Body of pancreas (tissue), 4 donors: ENCODE results near the gene FUBP1. TPM values are rescaled to one million over a fixed set of nuclear protein-coding genes. Genes with fewer than 3 reads are reported as not detected.
A peak's percentile ranks its signal among the peaks of the same experiment; 100 is the strongest.

ENCODE experiments used
- ATAC-seq: fragments of 150-250 bp; one replicate; pipeline ENCODE4 v1.9.1; 2016
- DNase-seq, 4 donors: peaks; one replicate each; pipeline ENCODE4 v3.0.0-alpha.2; 2019
- H3K27ac ChIP-seq, 4 donors: fragments of 200-600 bp; sonication (generic); 1 replicate in 3 of 4; 2 replicates in 1 of 4; pipeline versions ENCODE4 v1.5.1 to v1.6.1; 2016 to 2019; ENCODE audit warnings: mild to moderate bottlenecking in 1 of 4, mixed read lengths in 1 of 4, moderate library complexity in 1 of 4
- H3K27me3 ChIP-seq, 2 donors: fragments of 200-600 bp; sonication (generic); one replicate each; pipeline ENCODE4 v1.6.0; 2016; ENCODE audit warnings: mild to moderate bottlenecking in 1 of 2
- H3K36me3 ChIP-seq, 2 donors: fragments of 200-600 bp; sonication (generic); replicated peaks in 1 of 2; 2 replicates each; pipeline ENCODE4 v1.5.1; 2016; ENCODE audit warnings: low read depth in 2 of 2; ENCODE audit not compliant: insufficient read depth in 1 of 2
- H3K4me1 ChIP-seq: fragments of 200-600 bp; sonication (generic); one replicate; pipeline ENCODE4 v1.6.0; 2016
- H3K4me3 ChIP-seq, 2 donors: fragments of 200-600 bp; sonication (generic); 1 replicate in 1 of 2; 2 replicates in 1 of 2; pipeline ENCODE4 v1.5.1; 2016 to 2019
- H3K9me3 ChIP-seq, 3 donors: fragments of 200-600 bp; sonication (generic); 1 replicate in 2 of 3; 2 replicates in 1 of 3; pipeline ENCODE4 v1.5.1; 2016
- POLR2A ChIP-seq, 3 donors: fragments of 450-650 bp; IDR thresholded peaks; one replicate each; pipeline ENCODE4 v1.6.1; 2016; ENCODE audit warnings: antibody characterized with exemption in 3 of 3, mild to moderate bottlenecking in 2 of 3
- WGBS, 2 donors: methylation state at CpG; one replicate each; pipeline ENCODE4 v1.1.5; 2017; 5-methylcytosine and 5-hydroxymethylcytosine counted together
- intact Hi-C: fragments of 100-400 bp; cut with DNase I; formaldehyde crosslinking; loops from one replicate; pipeline ENCODE4 v1.15.1; 2023
- small RNA-seq: library from RNA; depleted of rRNA; stranded (forward); fragments of <200 nt; gene quantifications from one replicate; pipeline ENCODE3, GENCODE V24; 2016
- total RNA-seq, 2 donors: library from RNA; depleted of rRNA; stranded (reverse); fragments of >200 nt; gene quantifications; one replicate each; pipeline ENCODE4 v1.1.0, GENCODE V29; 2016
- TF ChIP-seq, protein P1 (sequence below), 7 experiments: fragments of 450-650 bp in 4 of 7; fragments of 200-600 bp in 3 of 7; sonication (generic) in 3 of 7; IDR thresholded peaks; one replicate each; pipeline ENCODE4 v1.5.1; 2016 to 2019; ENCODE audit warnings: antibody characterized with exemption in 7 of 7

Gene FUBP1
- total RNA-seq, 2 donors from 2014 or later = 56.7 to 63.8 TPM

DNA sequence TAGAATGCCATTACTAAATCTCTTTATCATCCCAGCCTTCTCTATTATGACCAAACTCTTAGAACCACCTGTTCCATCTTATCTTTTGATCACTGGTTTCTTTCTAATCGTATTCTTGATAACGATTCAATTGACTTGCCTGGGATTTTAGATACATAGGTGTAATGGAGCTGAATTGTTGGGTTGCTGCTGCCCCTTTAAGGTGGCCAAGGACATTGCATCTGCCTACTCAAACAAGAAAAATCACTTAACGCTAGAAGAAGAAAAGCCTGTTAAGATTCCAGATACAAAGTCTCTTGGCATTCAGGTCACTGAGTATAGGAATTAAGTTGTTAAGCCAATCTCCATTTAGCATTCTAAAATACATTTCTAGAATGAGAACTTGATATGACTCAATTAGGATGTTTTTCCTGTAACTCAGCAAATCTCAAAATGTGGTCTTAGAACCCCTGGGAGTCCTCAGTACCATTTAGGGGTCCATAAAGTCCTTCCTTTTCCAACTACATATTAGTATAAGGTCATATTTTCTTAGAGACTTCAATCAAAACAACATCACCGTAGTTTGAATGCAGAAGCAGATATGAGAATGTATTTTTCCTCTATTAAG, 78.1 kb downstream of the FUBP1 start:
- Histone ChIP-seq H3K36me3 (no peaks in the 10 kb centered on the region), H3K4me1 (peaks cover 14% of the 10 kb centered on the region), H3K27me3 (no peaks in the 10 kb centered on the region), H3K4me3 (no peak overlapping the region), H3K9me3 (no peaks in the 10 kb centered on the region), H3K27ac (no peak overlapping the region)
- WGBS, 2 donors = 9 to 12% methylated on average over 4 of the region's 4 CpGs
- intact Hi-C loops = no loop called here
- no peak for TF ChIP-seq POLR2A (IDR thresholded peaks at IDR 0.05)
- TF ChIP-seq, protein P1, sequence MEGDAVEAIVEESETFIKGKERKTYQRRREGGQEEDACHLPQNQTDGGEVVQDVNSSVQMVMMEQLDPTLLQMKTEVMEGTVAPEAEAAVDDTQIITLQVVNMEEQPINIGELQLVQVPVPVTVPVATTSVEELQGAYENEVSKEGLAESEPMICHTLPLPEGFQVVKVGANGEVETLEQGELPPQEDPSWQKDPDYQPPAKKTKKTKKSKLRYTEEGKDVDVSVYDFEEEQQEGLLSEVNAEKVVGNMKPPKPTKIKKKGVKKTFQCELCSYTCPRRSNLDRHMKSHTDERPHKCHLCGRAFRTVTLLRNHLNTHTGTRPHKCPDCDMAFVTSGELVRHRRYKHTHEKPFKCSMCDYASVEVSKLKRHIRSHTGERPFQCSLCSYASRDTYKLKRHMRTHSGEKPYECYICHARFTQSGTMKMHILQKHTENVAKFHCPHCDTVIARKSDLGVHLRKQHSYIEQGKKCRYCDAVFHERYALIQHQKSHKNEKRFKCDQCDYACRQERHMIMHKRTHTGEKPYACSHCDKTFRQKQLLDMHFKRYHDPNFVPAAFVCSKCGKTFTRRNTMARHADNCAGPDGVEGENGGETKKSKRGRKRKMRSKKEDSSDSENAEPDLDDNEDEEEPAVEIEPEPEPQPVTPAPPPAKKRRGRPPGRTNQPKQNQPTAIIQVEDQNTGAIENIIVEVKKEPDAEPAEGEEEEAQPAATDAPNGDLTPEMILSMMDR (IDR thresholded peaks at IDR 0.05) = peak; percentile 37 to 77 (median 61)
- ATAC-seq = peak; percentile 78
- peak; percentile 33 to 56 (median 46) for DNase-seq

DNA sequence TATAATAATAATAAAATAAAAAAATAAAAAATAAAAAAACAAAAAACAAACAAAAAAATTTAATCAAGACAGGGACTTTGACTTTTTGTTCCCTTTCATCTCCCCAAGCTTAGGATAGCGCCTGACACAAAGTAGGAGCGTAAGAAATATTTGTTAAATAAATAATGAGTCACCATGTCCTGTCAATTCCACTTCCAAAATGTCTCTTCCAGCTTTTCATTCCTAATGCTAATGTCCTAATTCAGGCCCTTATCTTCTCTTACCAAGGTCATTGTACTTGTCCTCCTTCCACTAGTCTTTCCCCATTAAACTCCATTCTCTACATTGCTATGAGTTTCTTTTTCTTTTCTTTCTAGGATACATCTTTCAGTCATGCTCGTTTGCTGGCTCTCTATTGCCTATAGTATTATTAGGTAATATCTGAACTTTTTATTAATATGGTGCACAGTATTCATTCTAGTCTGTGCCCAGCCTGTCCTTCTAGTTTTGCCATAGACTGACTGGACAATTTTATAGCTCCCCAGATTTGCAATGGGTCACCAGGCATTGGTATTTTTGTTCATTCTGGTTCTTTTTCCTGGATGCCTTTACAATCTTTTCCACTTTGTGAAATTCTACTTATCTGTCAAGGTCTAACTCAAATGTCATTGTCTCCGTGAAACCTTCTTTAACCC, 79.1 kb downstream of the FUBP1 start:
- DNase-seq = no peak
- no peak overlapping the region for H3K4me3 ChIP-seq
- H3K4me1 ChIP-seq = peaks cover 13% of the 10 kb centered on the region
- 37 to 44% methylated on average over 4 of the region's 4 CpGs for WGBS, 2 donors
- H3K36me3 ChIP-seq = no peaks in the 10 kb centered on the region
- intact Hi-C loops = no loop called here
- H3K27ac ChIP-seq = no peak overlapping the region
- no peaks in the 10 kb centered on the region for H3K9me3 ChIP-seq
- ATAC-seq = no peak
- H3K27me3 ChIP-seq = no peaks in the 10 kb centered on the region
- TF ChIP-seq, protein P1 (IDR thresholded peaks at IDR 0.05) = no peak
- no peak for TF ChIP-seq POLR2A (IDR thresholded peaks at IDR 0.05)

Small RNA genes lying within 50 kb of the gene (small RNA-seq; reads per million reads assigned to genes)
- gene AC103591.3 = not detected

Other genes starting within 250 kb of the FUBP1 start
- 10 to 100 TPM; 53.1 to 65.1 TPM for gene USP33, start 219.2 kb downstream of the FUBP1 start, total RNA-seq
- gene MIGA1, start 199.4 kb downstream of the FUBP1 start, total RNA-seq = 10 to 100 TPM in 1 of 2 donors, 1 to 10 TPM in 1; 6.6 to 10.4 TPM
- 10 to 100 TPM in 1 of 2 donors, 1 to 10 TPM in 1; 7.5 to 13.2 TPM for gene NEXN, start 90.4 kb downstream of the FUBP1 start, total RNA-seq
- gene DNAJB4, start 25.9 kb upstream of the FUBP1 start, total RNA-seq = 10 to 100 TPM; 20.2 to 24.1 TPM
- gene GIPC2, start 66.9 kb upstream of the FUBP1 start, total RNA-seq = 10 to 100 TPM; 19.2 to 20.1 TPM